DMS53 (cell line): Measurements from ENCODE around the gene UCKL1.
"Not testable (repeated sequence)": the region's sequence is repeated elsewhere in the genome, so short reads cannot be mapped to it uniquely, and the experiment has no call there.

Source experiments
- DNase-seq: peaks from one replicate; lab custom pipeline; 2025; lab: John Stamatoyannopoulos, UW

UCKL1 gene

DNA sequence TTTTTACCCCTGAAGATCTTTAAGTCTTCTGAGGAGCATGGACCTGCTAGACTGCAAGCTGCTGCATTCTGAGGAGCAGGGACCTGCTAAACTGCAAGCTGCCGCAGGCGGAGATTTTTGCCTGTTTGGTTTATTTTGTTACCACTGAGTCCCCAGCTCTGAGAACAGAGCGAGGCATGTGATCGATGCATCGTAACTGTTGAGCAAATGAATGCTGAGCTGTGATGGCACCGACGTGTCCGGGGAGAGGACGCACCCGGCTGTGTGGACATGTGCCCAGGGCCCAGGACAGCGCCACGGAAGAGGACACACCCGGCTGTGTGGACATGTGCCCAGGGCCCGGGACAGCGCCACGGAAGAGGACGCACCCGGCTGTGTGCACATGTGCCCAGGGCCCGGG, 37.1 kb downstream of the UCKL1 start:
- no peak for DNase-seq

DNA sequence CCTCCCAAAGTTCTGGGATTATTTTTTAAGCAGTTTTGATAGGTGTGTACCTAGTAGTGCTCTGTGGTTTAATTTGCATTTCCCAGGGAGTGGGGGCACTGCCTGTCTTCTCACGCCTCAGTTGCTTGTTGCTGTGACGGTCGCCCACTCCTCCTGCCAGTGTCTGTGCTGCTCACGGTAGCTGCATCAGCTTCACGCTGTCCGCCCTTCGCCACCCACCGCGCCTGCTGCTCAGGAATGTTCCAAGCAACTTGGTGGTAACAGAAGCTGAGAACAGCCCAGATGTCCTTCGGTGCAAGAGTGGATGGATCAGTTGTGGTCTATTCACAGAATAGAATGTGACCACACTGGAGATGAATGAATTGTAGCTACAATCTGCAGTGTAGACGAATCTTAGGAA, 38.4 kb downstream of the UCKL1 start:
- no peak for DNase-seq

DNA sequence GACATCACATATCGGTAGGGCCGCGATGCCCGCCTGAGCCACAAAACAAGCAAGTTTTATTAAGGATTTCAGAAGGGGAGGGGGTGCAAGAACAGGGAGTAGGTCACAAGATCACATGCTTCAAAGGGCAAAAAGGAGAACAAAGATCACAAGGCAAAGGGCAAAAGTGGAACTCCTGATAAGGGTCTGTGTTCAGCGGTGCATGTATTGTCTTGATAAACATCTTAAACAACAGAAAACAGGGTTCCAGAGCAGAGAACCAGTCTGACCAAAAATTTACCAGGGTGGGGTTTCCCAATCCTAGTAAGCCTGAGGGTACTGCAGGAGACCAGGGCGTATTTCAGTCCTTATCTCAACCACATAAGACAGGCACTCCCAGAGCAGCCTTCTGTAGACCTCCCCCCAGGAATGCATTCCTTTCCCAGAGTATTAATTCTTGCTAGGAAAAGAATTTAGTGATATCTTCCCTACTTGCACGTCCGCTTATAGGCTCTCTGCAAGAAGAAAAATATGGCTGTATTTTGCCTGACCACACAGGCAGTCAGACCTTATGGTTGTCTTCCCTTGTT, 39.8 kb downstream of the UCKL1 start:
- DNase-seq = not testable (repeated sequence)

DNA sequence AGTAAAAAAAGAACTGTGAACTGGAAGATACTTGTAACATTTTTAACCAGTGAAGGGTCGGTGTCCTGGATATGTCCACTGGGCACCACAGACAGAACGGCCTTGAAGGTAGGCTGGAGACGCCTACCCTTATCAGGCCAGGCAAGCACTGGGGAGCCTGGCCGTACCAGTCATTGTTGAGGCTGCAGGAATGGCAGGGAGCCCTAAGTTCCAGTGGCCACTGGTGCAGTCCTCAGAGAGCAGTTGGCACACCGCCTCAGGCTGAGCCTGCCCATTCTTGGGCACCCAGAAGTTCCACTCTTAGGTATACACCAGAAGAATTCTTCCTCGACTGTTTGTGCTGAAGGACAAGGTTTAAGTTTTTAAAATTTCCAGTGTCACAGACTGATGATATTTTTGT, 40.7 kb downstream of the UCKL1 start:
- DNase-seq = no peak

DNA sequence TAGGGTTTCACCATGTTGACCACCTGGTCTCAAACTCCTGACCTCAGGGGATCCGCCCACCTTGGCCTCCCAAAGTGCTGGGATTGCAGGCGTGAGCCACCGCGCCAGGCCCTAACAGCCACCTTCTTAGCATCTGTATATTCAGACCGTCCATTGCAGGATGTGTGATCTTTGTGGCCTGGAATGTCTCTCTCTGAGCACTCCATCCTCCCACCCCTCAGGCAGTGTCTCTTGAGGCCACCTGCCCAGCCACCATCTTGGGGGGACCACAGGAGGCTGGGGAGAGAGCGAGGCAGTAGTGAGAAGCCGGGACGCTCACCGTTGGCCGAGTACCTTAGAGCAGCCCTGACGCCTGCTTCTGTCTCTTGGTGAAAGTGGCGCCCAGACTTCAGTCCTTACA, 42.4 kb downstream of the UCKL1 start:
- no peak for DNase-seq

DNA sequence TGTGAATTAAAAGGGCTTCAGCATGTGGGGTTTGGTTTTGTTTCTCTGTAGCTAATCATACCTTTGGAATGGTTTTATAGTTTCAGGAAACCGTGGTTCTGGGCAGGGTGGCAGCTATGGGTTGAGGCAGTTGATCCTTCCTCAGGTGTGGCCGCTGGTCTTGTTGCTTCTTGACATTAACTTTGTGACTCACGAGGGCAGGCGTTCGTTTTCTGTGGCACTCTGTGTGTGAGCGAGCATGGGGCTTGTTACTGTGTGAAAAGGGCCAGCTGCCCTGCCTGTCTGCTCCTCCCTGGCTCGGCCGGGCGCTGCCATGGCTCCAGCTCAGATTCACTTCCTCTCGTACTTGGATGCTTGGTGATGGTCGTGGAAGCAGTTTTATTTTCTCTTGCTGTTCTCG, 45.0 kb downstream of the UCKL1 start:
- peak; percentile 25 for DNase-seq

DNA sequence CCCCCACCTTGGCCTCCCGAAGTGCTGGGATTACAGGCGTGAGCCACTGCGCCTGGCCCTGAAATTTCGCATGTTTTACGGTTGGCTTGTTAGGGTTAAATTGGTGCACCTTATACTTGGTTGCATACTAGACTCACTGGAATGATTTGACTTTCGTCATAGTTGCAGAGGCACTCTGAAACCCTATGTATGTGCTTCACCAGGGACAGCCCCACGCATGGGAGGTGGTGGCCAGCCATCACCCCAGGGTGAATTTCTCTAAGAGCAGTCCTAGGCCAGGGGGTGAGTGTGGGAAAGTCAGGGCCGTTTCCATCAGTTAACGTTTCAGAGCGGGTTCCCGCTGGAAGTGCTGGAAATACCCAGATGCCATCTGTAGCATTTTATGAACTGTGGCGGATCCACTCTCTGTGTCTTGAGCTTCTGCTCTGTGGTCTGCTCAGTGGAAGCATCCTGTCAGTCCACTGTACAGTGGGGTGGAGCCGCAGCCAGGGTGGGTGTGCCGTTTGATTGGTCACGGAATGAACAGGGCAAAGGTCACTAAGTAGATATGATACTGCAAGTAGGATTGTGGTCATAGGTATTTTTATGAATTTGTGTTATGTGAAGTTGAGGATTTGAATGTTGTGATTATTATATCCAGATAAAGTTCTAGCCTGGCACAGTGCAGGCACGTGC, 48.1 kb downstream of the UCKL1 start:
- DNase-seq = no peak

DNA sequence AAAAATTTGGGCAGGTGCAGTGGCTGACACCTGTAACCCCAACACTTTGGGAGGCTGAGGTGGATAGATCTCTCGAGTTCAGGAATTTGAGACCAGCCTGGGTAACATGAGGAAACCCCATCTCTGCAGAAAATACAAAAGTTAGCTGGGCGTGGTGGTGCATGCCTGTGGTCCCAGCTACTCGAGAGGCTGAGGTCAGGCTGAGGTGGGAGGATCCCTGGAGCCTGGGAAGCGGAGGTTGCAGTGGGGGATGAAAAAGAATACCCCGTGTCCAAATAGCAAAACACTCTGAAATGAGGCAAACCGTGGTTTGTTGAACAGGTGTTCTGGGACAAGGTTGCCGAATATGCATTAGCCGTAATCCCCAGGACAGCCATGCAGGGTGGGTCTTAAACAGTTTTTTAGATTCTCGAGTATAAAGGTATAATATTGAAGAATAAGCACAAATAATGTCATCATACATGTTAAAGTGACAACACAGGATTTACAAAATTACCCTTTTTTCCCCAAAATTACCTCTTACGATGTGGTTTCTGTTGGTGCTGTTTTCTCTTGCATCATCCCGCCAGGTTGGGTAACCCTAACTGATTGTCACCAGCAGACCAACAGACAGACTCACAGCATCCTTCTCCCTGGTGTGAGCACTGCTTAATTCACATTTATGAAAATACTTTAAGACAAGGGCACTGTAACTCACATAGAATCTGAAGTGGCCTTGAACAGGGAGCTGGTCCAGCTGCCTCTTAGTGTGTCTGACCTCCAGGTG, 52.2 kb downstream of the UCKL1 start:
- no peak for DNase-seq

DNA sequence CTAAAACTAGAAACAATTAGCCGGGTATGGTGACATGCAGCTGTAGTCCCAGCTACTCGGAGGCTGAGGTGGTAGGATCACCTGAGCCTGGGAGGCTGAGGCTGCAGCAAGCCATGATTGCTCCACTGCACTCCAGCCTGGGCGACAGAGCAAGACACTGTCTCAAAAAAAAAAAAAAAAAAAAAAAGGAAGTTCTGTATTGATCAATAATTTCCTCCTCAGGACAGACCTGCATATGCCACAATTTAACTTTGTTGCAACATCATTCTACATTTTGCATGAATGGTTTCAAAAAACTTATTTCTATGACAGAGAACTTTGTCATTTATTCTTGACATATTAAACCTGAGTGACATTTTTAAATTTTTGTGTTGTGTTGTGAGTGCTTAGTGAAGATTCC, 55.8 kb downstream of the UCKL1 start:
- no peak for DNase-seq

DNA sequence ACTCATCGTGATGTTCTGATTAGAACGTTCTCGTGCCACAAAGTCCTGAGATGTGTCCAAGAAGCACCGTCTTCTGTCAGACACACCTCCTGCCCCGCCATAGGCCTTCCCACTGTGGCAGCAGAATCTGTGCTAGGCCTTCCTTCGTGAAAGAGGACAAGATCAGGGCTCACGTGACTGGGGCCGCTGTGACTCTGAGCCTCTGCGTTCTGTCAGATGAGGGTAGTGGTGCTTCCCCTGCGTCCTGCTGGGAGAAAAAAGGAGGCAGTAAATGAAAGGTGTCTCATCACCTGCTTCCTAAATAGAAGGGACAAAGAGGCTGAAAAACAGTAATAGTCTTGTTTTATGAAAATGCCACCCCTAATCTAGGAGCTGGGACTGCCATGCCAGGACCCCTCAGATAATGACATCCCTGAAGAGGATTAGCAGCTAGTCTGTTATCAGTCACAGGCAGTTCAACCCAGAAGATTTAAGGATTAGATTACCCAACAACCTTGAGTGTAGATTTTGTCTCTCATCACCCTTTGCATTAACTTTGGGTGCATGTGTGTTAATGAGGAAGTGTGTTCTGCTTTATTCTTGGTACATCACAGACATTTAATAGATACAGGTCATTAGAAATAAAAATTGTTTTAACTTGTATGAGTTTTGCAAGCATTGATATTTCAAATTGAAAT, 57.2 kb downstream of the UCKL1 start:
- DNase-seq = no peak

DNA sequence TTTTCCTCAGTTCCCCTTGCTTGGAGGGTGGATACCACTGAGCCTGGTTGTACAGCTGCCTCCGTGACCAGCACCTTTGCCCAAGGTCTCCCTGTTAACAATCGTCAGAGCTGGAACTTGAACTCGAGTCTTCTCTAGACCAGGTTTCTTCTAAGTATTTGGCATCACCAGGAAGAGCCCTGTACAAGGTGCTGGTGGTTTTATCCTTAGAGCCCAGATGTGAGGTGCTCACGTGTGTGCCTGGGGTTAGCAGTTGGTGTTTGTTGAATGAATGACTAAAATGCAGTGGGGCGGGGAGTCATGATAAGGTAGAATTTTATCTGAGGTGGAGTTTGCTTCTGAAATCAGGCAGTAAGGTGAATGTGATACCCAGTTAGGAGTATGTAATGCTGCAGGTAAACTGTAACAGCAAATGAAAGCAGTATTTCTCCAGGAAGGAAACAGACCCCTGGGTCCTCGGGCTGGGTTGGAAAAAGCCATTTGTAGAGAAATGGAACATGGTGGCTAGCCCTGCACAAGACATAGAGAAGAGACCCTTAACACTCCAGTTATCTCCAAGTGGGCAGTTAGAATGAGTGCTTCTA, 58.1 kb downstream of the UCKL1 start:
- DNase-seq = no peak

DNA sequence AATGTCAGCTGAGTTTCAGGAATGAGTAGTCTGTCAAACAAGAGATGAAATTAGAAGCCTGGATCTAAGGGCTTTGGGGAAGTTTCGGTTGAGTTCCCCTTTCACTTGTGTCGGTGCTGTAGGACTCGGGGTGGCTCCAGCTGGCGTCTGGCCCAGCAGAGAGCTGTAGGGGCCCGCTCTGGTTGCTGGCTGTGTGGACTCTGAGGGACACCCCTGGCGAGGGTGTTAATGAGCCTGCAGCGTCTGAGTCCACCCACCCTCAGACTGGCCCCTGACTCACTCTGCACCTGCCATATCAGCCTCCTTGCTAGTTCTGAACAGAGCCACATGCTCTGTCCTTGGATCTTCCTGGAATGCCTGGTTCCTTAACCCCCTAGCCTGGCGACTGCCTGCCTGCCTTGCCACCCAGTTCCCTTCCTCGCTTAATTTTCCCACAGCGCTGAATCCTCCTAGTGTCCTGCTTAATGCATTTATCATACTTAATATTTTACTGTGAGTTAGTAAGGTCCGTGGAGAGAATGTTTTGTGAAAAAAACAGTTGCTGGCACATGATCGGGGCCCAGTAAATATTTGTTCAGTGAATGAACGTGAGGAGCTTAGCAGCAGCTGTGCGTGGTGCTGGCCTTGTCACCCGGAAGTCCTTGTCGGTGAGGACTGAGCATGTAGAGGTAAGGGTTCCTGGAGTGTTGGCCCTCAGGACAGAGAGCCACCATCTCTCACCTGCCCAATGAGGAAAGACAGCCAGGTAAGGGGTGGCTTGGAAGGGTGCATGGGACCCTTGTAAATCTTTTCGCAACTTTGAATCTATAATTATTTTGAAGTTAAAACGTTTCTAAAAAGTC, 59.7 kb downstream of the UCKL1 start:
- DNase-seq = peak; percentile 97

DNA sequence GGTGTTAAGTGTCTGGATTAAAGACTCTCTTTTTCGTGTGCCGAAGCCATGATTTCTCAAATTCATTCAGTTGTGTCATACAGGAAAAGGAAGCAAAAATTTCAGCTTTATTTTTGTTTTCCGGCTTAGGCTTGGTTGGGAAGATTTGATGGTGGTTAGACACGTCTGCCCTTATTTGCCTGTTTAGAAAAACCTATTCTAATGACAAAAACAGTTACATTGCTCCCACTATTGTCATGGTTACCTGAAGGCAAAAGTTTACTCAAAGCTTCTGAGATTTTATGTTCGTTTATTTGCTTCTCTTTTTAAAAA, 60.3 kb downstream of the UCKL1 start:
- DNase-seq = peak; percentile 73

DNA sequence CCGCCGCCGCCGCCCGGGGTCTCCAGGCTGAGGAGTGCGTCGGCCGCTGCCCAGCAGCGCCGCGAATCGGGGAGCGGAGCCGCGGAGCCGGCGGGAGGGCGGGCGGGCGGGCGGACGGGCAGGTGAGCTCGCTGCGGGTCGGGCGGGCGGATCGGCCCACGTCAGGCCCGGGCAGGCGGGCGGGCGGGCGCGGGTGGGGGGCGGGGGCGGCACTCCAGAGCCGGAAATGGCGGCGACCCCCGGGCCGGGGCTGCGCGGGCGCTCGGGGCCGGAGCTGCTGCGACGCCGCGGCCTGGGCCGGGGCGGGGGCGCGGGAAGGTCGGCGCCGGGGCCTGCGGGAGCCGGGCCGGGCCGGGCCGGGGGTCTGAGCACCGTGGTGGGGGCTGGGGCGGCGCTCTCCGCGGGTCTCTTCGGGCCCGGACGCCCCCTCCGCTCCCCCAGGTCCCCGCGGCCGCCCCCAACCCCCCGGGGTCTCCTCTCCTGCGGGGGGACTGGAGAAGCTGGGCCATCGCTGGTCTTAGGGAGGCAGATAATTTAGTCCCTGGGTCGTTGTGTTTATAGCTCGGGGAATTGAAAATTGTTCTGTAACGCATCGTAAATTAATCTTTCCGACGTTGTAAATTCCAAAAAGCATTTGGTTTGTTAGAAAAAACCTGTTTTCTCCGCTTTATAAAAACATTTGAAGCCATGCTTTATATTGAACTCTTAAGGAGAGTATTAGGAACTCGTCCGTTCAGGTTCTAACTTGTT, 60.8 kb downstream of the UCKL1 start:
- DNase-seq = no peak

DNA sequence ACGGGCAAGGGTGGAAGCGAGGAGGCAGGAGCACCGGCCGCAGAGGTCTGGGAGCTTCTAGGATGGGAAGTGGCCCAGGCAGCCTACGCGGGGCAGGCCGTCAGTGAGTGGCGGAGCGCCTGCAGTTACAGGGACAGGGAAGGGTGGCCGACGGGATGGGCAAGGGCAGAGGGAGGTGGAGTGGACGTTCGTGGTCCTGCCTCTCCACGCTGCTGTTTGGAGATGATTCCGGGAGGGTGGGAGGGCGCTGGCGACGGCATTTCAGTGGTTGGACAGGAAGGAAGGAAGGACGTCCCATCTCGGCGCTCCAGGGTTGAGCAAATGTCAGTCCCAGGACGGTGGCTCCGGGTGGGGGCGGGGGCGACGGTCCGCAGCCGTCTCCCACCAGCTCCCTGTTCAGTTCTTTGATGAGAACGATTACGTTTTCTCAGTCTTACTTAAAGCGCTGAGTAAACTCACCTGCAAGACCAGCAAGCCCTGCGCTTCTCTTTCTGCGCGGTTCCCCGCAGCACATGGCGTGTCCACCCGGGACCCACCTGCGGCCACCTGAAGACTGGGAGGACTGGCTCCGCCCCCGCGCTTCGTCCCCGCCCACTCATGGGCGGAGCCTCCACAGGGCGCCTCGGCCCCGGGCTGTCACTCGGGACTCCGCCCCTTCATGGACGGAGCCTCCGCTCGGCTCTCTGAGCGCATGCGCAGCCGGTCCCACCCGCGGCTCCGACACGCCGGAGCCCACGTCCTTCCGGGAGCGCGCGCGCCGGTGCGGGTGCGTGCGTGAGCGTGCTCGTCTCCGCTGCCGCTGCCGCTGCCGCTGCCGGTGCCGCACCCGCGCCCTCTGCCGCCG, 61.6 kb downstream of the UCKL1 start, which contains the start of gene DNAJC5:
Gene DNAJC5, plus strand, starts transcription at position 769 of the 844 bp plus-strand sequence. CDS start 33,220 bp downstream, outside the sequence.
- peak; percentile 97 for DNase-seq

DNA sequence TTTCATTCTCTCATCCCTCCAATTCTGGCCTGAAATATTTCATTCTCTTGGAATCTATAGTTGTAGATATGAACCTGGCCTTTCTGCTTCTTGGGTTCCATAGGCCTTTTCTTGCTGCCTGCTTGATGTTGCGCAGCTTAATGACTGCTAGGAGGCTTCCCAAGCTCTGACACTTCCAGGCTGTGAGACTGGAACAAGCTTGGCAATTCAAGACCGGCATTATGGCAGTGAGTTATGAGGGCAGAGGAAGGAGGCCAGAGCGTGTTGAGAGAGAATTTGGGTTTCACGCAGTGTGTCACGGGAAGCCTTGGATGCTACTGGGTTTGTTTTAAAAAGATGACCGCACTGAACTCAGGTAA, 62.2 kb downstream of the UCKL1 start:
- no peak for DNase-seq

DNA sequence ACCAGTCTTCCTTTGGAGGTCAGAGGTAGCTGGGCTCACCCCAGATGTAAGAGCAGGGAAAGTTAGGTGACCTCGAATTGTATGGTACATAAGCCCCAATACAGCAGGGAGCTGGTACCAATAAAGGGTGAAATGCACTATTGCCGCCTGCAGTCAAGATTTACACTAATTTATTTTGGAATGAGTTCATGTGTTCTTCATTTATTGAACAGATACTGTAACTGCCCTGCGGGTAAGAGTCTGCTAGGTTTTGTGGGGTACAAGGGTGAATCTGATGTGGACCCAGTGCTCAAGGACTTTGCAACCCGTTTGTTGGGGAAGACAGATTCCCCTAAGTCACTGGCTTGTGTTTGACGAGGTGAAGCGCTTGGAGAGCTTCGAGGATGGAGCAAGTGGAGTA, 63.8 kb downstream of the UCKL1 start:
- DNase-seq = no peak

DNA sequence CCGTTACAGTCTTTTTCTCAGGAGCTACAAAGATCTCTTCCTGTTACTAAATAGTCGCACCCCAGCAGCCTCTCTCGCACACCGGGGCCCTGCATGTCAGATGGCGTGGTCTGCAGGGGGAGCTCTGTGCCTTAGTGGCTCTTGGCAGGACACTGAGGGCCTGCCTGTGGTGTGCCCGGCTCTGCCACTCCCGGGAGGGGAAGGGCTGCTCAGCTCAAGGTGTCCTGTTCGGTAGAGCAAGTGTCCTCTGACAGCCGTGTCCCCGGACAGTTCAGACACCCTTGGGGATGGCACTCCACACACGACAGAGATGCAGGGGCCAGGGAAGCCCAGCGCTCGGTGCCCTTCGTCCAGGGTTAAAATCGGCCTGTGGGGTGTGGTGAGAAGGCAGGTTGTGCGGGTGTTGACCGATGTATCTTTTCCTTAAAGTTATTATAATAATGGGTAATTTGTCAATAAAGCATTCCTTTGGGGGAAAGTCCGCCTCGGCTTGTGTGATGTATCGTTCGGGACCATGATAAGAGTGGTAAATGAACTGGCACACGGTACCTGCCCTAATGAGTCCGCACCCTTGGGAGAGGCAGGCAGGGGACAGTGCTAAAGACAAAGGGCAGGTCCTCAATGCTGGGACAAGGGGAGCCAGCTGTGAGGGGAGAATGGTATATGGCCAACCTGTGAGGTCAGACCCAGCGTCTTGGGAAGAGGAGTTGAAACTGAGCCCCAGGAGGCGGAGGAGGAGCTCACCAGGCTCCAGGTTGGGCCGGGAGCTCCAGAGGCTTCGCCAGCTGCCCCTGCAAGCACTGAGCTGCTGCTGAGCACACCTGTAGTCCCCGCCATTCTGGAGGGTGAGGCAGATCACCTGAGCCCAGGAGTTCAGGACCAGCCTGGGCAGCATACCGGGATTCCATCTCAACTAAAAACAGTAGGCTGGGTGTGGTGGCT, 64.9 kb downstream of the UCKL1 start:
- no peak for DNase-seq

DNA sequence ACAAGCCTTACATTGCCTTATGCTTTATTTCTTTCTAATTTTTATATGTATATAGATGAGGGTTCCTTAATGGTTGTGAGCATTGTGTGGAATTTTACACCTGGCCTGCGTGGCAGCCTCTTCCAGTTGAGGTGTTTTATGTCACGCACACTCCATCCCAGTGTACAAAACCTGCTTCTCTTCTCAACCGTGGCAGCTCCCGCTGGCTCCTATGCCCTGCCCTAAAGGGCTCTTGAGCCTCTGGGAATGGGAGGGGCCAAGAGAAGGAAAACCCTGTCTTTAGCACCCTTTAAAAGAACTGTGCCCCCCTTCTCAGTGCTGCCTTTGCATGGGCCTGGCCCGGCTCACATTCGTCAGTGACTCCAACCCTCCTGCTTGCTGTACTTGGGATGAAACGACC, 65.6 kb downstream of the UCKL1 start:
- DNase-seq = no peak
